Measurements from ENCODE around the gene PGAM1. TPM values are rescaled to one million over a fixed set of nuclear protein-coding genes. Genes with fewer than 3 reads are reported as not detected.

Gene PGAM1
- total RNA-seq: 1,000 to 10,000 TPM in 1 of 2 donors, 100 to 1,000 TPM in 1; 610 to 1,410 TPM

DNA sequence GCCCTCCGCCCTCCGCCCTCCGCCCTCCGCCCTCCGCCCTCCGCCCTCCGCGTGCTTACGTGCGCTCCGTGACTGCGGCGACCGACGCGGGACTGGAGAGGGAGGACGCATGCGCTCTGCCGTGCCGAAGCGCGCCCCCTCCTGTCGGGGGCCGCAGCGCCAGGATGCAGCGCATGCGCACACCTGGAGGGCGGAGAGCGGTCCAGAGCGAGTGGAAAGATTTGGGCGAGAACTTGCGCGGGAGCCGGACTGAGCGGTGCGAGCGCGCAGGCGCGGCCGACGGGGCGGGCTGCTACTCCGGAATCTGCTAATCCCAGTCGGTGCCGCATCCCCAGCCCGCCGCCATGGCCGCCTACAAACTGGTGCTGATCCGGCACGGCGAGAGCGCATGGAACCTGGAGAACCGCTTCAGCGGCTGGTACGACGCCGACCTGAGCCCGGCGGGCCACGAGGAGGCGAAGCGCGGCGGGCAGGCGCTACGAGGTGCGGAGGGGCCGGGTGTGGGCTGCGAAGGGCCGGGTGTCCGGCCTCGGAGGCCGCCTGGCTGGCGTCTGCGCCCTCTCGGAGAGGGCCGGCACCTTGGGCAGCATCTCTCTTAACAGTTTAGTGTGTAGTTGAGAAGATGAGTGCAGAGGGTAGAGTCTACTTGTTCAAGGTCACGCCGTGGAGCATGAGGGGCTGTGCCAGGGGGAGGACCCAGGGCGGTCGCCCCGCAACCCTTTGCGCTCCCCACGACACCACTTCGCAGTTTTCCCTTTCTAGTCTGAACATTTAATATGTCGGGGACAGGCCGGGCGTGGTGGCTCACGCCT, at the start of gene PGAM1:
TSS of gene PGAM1 (plus strand) at position 228 of the 812 bp plus-strand sequence. CDS start at position 345, 117 bp downstream.
- peak within 1 kb of the TSS; percentile 96 to 99 for H3K27ac Mint-ChIP-seq

DNA sequence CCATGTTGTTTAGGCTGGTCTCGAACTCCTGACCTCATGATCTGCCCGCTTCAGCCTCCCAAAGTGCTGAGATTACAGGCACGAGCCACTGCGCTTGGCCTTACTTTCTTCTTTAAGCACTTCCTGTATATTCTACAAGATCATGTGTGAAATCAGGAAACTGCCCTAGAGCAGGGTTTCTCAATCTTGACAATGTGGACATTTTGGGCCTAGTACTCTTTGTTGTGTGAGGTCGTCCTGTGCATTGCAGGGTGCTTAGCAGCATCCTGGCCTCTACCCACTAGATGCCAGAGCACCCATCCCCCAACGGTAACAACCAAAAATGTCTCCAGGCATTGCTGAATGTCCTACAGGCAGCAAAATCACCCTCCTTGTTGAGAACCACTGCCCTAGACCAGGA, 49.6 kb upstream of the PGAM1 start:
- Mint-ChIP-seq H3K36me3 (peaks cover 0 to 6% of the 10 kb centered on the region in 2 donors), H3K27ac (no peak overlapping the region), H3K9me3 (no peaks in the 10 kb centered on the region)
- DNase-seq (ENCODE audit: low spot score in 2 of 2) (no peak), ATAC-seq (no peak)

More for the DNA sequence above, at the start of gene PGAM1:
- DNase-seq (ENCODE audit: low spot score in 2 of 2): peak; percentile 97 to 99
- Mint-ChIP-seq H3K36me3 (peaks cover 40 to 58% of the 10 kb centered on the region in 2 donors), H3K9me3 (no peaks in the 10 kb centered on the region)
- peak; percentile 76 to 78 for ATAC-seq

GRCh38 chr10:97378933-97379921, 46.8 kb upstream of the PGAM1 start:
- ATAC-seq (no peak), DNase-seq (ENCODE audit: low spot score in 2 of 2) (no peak)
- Mint-ChIP-seq H3K9me3 (no peaks in the 10 kb centered on the region), H3K27ac (no peak overlapping the region), H3K36me3 (peaks cover 0 to 5% of the 10 kb centered on the region in 2 donors)

DNA sequence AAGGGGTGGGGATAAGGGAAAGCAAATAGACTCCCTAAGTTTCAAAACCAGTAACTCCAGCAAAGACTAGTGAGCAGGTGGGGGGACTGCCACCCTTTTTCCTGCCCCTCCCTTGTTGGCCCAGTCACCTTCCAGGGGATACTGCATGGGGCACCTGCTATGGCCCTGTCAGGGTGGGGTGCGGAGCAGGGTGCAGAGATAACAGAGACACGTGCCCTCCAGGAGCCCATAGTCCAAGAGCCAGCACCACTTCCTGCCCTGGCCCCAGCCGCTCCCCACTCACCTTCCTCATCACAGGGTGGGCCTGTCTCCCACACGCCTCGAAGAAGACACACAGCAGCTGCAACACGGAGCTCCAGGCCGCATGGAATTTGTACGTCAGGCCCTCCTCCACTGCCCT, 45.5 kb upstream of the PGAM1 start:
- ATAC-seq (no peak), DNase-seq (ENCODE audit: low spot score in 2 of 2) (no peak)
- no peaks in the 10 kb centered on the region for H3K9me3 Mint-ChIP-seq
- H3K36me3 Mint-ChIP-seq: peaks cover 0 to 5% of the 10 kb centered on the region in 2 donors
- H3K27ac Mint-ChIP-seq: peak overlapping the region; percentile 21 to 68

DNA sequence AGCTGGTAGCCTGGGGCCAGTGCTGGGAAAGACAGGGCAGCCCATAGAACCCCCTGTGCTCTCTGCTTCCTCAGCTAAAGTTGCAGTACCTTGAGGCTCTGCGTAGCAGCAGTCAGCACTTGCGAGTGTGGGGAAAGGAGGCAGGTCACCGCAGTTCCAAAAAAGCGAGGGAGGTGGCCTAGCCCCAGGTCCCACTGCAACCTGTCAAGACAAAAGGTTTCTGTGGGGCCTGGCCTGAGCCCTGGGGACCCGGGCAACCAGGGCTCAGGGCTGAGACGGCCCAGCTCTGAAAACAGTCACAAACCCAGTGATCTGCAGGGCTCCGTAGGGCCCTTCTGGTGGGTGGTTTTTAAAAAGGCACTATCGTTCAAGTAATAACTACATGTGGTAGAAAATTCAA, 44.4 kb upstream of the PGAM1 start:
- peaks cover 0 to 5% of the 10 kb centered on the region in 2 donors for H3K36me3 Mint-ChIP-seq
- ATAC-seq: no peak

GRCh38 chr10:97383159-97383558, 42.8 kb upstream of the PGAM1 start:
- DNase-seq (ENCODE audit: low spot score in 2 of 2): no peak
- no peaks in the 10 kb centered on the region for H3K9me3 Mint-ChIP-seq
- H3K36me3 Mint-ChIP-seq: peaks cover 0 to 5% of the 10 kb centered on the region in 2 donors
- no peak overlapping the region for H3K27ac Mint-ChIP-seq
- no peak for ATAC-seq

More for the DNA sequence above, 44.4 kb upstream of the PGAM1 start:
- no peaks in the 10 kb centered on the region for H3K9me3 Mint-ChIP-seq
- H3K27ac Mint-ChIP-seq: no peak overlapping the region
- DNase-seq (ENCODE audit: low spot score in 2 of 2): no peak

DNA sequence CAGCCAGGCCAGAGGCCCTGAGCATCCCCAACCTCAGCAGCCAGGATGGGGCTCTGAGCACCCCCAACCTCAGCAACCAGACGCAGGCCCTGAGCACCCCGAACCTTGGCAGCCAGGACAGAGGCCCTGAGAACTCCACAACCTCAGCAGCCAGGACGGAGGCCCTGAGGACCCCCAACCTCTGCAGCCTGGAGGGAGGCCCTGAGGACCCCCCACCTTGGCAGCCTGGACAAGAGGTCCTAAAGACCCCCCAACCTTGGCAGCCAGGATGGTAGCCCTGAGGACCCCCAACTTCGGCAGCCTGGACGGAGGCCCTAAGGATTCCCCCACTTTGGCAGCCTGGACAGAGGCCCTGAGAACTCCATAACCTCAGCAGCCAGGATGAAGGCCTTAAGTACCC, 41.8 kb upstream of the PGAM1 start:
- Mint-ChIP-seq H3K36me3 (peaks cover 0 to 15% of the 10 kb centered on the region in 2 donors), H3K9me3 (no peaks in the 10 kb centered on the region), H3K27ac (no peak overlapping the region)
- DNase-seq (ENCODE audit: low spot score in 2 of 2) (no peak), ATAC-seq (no peak)

- DNase-seq (ENCODE audit: low spot score in 2 of 2): no peak
- no peak for ATAC-seq
- no peak overlapping the region for H3K27ac Mint-ChIP-seq
- H3K9me3 Mint-ChIP-seq: no peaks in the 10 kb centered on the region
- peaks cover 0 to 15% of the 10 kb centered on the region in 2 donors for H3K36me3 Mint-ChIP-seq
These were observed 41.4 kb upstream of the PGAM1 start for GRCh38 chr10:97384641-97385040.

DNA sequence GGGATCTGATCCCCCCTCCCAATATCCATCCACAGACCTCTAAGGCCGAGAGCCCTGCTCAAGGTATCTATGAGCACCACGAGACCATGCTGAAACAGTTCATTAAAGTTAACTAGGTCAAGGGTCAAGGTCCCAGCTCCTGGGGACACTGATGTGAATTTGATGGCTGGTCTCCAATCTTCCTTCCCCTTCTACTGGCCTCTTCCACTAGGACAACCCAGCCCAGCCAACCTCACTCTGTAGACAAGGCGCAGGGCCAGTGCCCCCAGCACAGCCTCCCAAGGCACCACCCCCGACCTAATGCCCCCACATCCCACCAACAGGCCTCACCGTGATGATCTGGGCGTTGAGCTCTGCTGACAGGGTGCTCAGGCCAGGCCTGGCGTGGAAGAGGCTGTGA, 40.4 kb upstream of the PGAM1 start:
- DNase-seq (ENCODE audit: low spot score in 2 of 2): no peak
- H3K27ac Mint-ChIP-seq: no peak overlapping the region
- peaks cover 0 to 13% of the 10 kb centered on the region in 2 donors for H3K36me3 Mint-ChIP-seq
- no peak for ATAC-seq
- no peaks in the 10 kb centered on the region for H3K9me3 Mint-ChIP-seq

GRCh38 chr10:97388152-97388551, 37.8 kb upstream of the PGAM1 start:
- no peak overlapping the region for H3K27ac Mint-ChIP-seq
- peaks cover 3 to 12% of the 10 kb centered on the region in 2 donors for H3K36me3 Mint-ChIP-seq
- H3K9me3 Mint-ChIP-seq: no peaks in the 10 kb centered on the region
- ATAC-seq (no peak), DNase-seq (ENCODE audit: low spot score in 2 of 2) (no peak)

DNA sequence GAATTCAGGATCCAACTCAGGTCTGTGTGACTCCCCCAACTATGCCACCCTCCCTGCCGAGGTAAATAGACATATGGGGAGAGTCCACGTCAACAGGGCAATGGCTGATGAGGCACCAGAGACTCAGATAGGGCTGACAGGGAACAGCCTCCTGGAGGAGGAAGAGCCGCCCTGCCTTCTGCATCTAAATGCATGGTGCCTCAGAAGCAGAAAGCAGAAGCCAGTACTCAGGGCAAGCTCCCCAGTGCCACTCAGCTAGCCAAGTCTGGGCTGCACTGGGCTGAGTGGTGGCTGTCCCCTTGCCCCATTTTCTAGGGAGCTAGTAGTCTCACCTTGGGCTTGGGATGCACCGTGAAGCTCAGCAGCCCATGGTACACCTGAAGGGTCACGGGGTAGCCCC, 35.9 kb upstream of the PGAM1 start:
- Mint-ChIP-seq H3K27ac (no peak overlapping the region), H3K9me3 (no peaks in the 10 kb centered on the region), H3K36me3 (peaks cover 7 to 16% of the 10 kb centered on the region in 2 donors)
- no peak for ATAC-seq
- DNase-seq (ENCODE audit: low spot score in 2 of 2): no peak

GRCh38 chr10:97393034-97393573, 32.9 kb upstream of the PGAM1 start:
- DNase-seq (ENCODE audit: low spot score in 2 of 2): no peak
- no peak for ATAC-seq
- Mint-ChIP-seq H3K27ac (peak overlapping the region; percentile 41 to 88), H3K36me3 (peaks cover 13 to 22% of the 10 kb centered on the region in 2 donors), H3K9me3 (no peaks in the 10 kb centered on the region)

DNA sequence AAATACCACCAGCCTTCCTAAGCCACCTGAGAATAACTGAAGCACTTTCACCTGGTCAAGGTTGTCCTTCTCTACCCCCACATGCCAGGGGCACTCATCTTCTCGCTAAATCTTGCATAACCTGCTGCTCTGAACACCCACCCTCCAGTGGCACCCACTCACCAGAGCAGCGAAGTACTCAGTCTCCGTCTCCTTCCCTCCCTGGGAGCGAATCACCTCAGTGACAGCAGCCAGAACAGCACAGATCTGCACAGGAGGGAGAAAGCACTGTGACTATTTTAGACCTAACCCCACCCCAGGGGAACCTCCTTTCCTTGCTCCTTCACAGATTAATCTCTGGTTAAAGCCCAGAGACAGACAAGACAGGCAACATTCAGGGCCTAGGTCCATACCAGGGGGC, 29.9 kb upstream of the PGAM1 start:
- Mint-ChIP-seq H3K27ac (peak overlapping the region in 1 of 2 donors; percentile 47), H3K9me3 (no peaks in the 10 kb centered on the region), H3K36me3 (peaks cover 13 to 16% of the 10 kb centered on the region in 2 donors)
- ATAC-seq: no peak
- no peak for DNase-seq (ENCODE audit: low spot score in 2 of 2)

GRCh38 chr10:97399843-97400545, 26.0 kb upstream of the PGAM1 start:
- ATAC-seq (no peak), DNase-seq (ENCODE audit: low spot score in 2 of 2) (no peak)
- Mint-ChIP-seq H3K27ac (peak overlapping the region; percentile 96 to 98), H3K9me3 (no peaks in the 10 kb centered on the region), H3K36me3 (peaks cover 6 to 10% of the 10 kb centered on the region in 2 donors)

- Mint-ChIP-seq H3K36me3 (peaks cover 5 to 10% of the 10 kb centered on the region in 2 donors), H3K9me3 (no peaks in the 10 kb centered on the region), H3K27ac (peak within 1 kb of the TSS; percentile 96 to 98)
- ATAC-seq (peak; percentile 99), DNase-seq (ENCODE audit: low spot score in 2 of 2) (peak; percentile 79 to 83)
These were observed 25.1 kb upstream of the PGAM1 start, which contains the start of gene RRP12 for GRCh38 chr10:97400665-97401454. Gene RRP12 (minus strand): TSS chr10:97401340. CDS start chr10:97401231, 109 bp downstream.

All from activated naive CD4-positive, alpha-beta T cell treated with anti-CD3 and anti-CD28 coated beads, Interleukin-2, amount 50 U/mL, for 72 hours (primary cell).